Subcutaneous adipose tissue (tissue), 4 donors: ENCODE measurements around the gene STK40. TPM values are rescaled to one million over a fixed set of nuclear protein-coding genes. Genes with fewer than 3 reads are reported as not detected.

ENCODE experiments used
- CTCF ChIP-seq: fragments of 450-650 bp; IDR thresholded peaks from one replicate; pipeline ENCODE4 v1.5.1; 2016; ENCODE audit warnings: low read depth, mild to moderate bottlenecking, control low read depth, antibody characterized with exemption, moderate library complexity
- total RNA-seq, 4 donors: library from RNA; depleted of rRNA; stranded (reverse); fragments of >200 nt; gene quantifications; one replicate each; pipeline ENCODE4 v1.1.0, GENCODE V29; 2016

Gene STK40
- total RNA-seq, 4 donors from 2014 or later = 19.7 to 40.7 (median 26.8) TPM

DNA sequence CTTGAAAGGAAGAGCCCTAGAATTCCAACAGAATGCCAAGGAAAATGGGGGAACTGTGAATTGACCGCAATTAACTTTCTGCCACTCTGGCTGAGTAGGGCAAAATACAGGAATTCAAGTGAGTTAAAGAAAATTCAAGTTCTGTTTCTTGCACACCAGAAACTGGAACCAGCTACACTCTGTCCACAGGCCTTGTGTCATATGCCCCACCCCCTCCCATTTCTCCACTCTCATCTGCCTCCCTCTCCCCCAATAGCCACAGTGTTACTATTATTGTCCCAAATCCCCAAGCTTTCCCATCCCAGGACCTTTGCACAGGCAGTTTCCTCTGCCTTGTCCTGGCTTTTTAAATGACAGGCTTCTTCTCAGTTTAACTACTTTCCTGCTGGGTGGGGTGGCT is 4.3 kb upstream of the STK40 start:
- TF ChIP-seq CTCF = no peak

GRCh38 chr1:36389261-36389660 is 3.5 kb upstream of the STK40 start:
- no peak for TF ChIP-seq CTCF

DNA sequence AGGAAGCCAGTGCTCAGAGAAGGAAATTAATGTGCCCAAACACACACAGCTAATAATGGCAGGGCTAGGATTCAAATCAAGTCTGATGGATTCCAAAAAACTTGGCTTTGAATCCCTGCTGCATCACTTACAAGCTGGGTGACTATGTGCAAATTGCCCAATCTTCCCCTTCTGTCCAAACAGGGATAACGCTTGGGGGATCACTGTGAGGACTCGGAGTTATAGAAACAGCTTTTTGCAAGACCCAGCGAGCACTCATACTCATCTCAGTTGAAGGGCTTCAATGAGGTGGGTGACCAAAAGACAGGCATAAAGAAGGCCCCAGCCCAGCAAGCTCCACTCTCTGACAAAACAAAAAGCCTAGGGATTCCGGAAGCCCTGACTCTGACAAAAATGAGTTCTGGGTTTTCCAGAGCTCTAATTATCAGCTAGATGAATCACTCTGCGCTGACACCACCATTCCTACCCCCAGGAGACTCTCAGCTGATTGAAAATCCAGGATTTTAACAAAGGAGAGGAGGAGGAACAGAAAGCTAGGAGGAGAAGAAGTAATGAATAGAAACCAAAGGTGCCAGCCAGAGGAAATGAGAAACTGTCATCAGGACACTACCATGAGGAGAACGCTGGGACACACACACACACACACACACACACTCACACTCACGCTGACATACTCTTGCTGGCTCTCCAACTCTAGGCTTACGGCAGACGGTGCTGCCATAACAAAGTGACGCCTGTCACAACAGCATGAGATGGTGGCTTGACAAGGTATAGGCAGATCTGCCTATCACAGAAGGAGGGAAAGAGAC is 1.6 kb upstream of the STK40 start:
- no peak for TF ChIP-seq CTCF

GRCh38 chr1:36386265-36387140 is 779 bp upstream of the STK40 start:
- TF ChIP-seq CTCF = no peak

DNA sequence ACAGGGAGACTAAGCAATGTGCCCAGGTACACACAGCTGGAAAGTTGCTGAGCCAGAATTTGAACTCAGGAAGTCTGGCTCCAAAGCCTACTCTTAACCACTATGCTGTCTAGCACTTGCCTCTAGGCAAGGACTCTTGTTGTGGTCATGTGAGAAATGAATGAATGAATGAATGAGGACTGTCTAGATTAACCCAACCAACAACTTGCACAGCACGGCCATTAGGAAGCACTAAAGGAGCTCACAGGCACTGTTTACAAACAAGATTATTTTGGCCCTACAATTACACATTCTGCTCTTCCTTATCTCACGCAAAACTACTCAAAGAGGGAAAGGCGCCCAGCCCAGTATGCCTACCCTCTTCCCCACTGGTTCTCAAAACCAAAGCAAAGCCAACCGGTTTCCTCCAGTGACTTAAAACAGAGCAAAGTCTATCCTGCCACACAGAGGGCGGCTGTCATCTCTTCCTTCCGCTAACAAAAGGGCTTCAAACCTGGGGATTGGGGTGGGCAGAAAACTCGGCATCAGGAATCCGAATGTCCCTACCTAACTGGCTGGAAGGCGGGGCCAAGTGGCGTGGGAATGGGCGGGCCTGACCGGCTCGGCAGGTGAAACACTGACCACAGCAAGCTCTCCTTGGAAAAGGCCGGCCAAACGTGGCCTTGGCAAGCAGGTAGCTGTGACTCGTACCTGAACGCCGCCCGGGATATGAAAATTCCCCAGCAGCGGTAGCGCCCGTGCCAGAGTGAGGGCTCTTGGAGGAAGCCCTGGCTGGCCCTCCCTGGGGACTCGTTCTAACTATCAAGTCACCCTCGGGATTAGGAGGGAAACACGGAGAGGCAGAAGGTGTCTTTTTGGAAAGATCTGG is 948 bp downstream of the STK40 start:
- TF ChIP-seq CTCF = no peak

GRCh38 chr1:36383240-36383639 is 2.5 kb downstream of the STK40 start:
- no peak for TF ChIP-seq CTCF
